ENCODE results near the gene RSRC1.
"Not testable (repeated sequence)": the region's sequence is repeated elsewhere in the genome, so short reads cannot be mapped to it uniquely, and the experiment has no call there.

DNA sequence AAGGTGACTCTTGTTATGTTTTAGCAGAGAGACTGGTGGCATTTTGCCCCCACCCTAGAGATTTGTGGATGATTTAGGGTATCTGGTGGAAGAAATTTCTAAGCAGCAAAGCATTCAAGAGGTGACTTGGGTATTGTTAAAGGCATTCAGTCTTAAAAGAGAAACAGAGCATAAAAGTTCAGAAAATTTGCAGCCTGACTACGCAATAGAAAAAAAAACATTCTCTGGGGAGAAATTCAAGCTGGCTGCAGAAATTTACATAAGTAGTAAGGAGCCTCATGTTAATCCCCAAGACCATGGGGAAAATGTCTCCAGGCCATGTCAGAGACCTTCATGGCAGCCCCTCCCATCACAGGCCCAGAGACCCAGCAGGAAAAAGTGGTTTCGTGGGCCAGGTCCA is 231.1 kb downstream of the RSRC1 start:
- TF ChIP-seq, protein P1, sequence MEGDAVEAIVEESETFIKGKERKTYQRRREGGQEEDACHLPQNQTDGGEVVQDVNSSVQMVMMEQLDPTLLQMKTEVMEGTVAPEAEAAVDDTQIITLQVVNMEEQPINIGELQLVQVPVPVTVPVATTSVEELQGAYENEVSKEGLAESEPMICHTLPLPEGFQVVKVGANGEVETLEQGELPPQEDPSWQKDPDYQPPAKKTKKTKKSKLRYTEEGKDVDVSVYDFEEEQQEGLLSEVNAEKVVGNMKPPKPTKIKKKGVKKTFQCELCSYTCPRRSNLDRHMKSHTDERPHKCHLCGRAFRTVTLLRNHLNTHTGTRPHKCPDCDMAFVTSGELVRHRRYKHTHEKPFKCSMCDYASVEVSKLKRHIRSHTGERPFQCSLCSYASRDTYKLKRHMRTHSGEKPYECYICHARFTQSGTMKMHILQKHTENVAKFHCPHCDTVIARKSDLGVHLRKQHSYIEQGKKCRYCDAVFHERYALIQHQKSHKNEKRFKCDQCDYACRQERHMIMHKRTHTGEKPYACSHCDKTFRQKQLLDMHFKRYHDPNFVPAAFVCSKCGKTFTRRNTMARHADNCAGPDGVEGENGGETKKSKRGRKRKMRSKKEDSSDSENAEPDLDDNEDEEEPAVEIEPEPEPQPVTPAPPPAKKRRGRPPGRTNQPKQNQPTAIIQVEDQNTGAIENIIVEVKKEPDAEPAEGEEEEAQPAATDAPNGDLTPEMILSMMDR (IDR thresholded peaks at IDR 0.05 in 8 of 11, conservative IDR thresholded peaks at IDR 0.05 in 3 of 11) = not testable (repeated sequence)
- not testable (repeated sequence) for TF ChIP-seq POLR2A (IDR thresholded peaks at IDR 0.05)

Data from spleen (tissue), 7 donors.